Fibroblast of pulmonary artery (primary cell): Measurements from ENCODE around the gene ASIC2.

ENCODE experiments used
- DNase-seq: peaks from one replicate; pipeline ENCODE4 v3.0.0-alpha.2; 2010; ENCODE audit warnings: low read depth
- H3K4me3 ChIP-seq: replicated peaks from 2 replicates; pipeline ENCODE4 v1.5.1; 2011; ENCODE audit warnings: low read depth, mild to moderate bottlenecking, control low read depth, low read length, moderate library complexity
- TF ChIP-seq, protein P1 (sequence below): IDR thresholded peaks from 2 replicates; pipeline ENCODE4 v1.5.1; 2011; ENCODE audit warnings: mild to moderate bottlenecking, control low read depth, low read length, inconsistent platforms; ENCODE audit errors: missing control alignments

The ASIC2 gene

DNA sequence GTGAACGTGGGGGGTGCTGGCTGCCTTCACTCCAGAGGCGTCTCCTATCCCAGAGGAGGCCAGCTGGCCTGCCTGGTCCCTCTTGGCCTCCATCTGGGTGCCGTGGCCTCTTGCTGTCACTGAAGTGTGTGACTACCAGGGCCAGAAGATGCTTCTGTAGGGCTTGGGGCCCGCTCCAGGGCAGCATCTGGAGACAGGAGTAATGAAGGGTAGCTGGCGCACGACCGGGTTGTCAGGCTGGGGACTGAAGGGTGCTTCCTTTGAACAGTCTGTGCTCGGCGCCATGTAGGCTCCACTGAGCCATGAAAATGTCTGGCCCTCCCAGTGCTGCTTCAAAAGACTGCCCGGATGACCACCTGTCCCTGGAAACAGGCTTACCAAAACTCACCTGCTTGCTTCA is 31.3 kb downstream of the ASIC2 start:
- TF ChIP-seq, protein P1, sequence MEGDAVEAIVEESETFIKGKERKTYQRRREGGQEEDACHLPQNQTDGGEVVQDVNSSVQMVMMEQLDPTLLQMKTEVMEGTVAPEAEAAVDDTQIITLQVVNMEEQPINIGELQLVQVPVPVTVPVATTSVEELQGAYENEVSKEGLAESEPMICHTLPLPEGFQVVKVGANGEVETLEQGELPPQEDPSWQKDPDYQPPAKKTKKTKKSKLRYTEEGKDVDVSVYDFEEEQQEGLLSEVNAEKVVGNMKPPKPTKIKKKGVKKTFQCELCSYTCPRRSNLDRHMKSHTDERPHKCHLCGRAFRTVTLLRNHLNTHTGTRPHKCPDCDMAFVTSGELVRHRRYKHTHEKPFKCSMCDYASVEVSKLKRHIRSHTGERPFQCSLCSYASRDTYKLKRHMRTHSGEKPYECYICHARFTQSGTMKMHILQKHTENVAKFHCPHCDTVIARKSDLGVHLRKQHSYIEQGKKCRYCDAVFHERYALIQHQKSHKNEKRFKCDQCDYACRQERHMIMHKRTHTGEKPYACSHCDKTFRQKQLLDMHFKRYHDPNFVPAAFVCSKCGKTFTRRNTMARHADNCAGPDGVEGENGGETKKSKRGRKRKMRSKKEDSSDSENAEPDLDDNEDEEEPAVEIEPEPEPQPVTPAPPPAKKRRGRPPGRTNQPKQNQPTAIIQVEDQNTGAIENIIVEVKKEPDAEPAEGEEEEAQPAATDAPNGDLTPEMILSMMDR: no peak
- no peak overlapping the region for H3K4me3 ChIP-seq
- DNase-seq: no peak

DNA sequence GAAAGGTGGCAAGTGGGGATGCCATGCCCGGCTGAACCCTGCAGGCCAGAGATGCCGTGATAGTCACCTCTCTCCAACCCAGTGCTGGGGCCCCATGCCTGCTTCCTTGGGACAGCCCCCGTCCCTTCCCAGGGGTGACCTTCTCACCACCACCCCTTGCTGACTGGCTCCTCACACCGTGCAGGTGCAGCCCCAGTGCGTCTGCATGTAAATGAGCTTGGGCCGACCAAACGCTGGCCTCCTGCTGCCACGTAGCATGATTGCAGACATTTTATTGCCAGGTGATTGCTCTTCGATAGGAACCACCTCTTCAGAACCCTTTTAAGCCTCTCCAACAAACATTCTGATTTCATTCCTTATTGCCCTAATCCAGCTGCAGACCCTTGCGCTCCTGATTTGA is 32.5 kb downstream of the ASIC2 start:
- no peak for DNase-seq
- H3K4me3 ChIP-seq: no peak overlapping the region
- TF ChIP-seq, protein P1: no peak

DNA sequence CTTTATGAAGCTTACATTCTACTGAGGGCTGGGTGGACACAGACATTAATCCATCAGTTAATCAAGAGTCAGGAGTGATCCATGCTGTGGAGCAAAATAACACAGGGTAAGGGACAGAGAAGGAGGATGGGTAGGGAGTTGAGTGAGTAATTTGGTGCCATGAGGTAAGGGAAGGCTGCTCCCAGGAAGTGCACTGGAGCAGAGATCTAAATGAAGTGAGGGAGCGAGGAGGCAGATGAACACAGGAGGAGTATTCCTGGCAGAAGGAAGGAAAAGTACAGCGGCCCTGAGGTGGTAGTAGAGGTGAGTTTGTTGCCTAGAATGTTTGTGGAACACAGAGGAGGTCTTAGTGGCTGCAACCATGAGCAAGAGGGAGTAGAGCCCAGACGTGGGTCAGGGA is 34.8 kb downstream of the ASIC2 start:
- no peak overlapping the region for H3K4me3 ChIP-seq
- DNase-seq: no peak
- TF ChIP-seq, protein P1: no peak

DNA sequence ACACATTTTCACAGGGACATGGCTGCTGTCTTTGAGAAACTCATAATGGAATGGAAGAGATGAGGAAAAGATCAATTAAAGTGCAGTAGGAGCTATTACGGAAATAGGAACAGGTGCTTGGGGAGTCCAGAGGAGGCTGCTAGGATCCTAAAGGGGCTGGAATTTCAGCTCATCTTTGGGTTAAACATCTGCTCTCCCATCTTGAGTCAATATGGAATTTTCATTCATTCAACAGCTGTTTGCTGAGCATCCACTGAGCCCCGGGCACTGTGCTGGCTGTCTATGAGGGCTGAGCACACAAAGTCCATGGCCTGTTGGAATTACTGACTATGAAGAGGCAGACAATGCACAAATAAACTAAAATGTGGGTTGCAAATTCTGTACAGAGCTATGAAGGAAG is 47.9 kb downstream of the ASIC2 start:
- DNase-seq: no peak
- H3K4me3 ChIP-seq: no peak overlapping the region
- TF ChIP-seq, protein P1: no peak

DNA sequence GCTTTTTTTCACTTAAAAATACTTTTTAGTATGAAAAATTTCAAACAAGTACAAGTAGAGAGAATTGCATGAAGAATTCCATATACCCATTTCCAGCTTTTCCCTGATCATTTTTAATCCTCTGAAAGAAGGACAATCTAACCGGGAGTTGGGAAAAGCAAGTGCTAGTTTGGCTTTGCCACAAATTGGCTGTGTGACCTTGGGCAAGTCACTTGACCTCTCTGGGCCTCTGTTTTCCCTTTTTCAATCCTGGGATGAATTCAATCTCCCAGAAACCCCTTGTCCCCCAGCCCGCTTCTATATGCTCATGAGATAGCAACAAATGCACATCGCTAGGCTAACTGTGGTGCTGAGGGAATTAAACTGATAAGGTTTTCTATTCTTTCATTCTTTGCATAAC is 49.4 kb downstream of the ASIC2 start:
- no peak for DNase-seq
- H3K4me3 ChIP-seq: no peak overlapping the region
- TF ChIP-seq, protein P1: no peak

DNA sequence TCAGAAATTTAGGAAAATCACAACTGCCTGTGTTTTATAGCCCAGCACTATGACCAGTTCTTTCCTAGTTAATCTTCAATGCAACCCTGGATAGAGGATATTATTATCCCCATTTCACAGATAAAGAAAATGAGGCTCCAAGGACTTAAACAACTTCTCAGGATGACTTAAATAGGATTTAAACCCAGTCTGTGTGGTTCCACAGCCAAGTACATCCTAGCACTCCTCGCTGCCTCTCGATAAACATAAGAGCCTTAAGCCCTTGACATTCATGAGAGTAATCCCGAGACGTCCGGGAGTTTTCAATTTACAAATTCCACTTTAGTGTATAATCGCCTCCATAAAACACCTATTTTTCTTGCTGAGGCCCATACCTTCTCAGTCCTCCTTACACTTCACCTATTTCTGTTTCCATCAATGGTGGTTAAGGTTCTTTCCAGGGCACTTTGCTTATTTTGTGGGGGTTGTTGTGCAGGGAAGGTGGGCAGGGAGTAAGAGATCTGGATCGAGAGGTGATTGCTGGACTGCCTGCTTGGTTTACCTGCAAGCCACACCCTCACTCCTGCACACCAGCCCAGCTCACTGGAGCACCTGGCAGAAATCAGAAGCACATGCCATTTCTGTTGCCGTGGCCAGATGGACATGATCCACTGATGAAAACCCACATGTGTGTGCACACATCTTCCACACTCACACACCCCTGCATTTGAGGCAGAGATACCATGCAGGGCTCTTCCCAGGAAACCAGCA is 50.5 kb downstream of the ASIC2 start:
- no peak overlapping the region for H3K4me3 ChIP-seq
- no peak for DNase-seq
- TF ChIP-seq, protein P1: no peak

DNA sequence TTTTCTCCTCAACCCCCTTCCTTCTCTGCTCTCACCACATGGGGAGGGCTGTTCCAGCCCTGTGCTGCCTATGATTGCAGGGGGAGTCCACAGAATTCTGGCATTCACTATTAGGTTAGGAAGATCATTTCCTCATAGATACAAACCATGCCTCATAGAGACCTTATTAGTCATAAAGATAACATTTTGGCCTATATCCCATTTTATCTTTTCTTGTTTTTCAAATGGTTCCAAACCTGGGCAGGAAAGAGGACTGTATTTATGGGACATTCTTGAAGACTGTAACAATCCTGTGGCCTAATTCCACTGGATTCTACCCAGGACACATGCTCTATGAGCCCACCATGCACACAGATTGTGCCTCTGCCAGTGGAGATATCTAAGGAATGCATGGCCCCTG is 51.7 kb downstream of the ASIC2 start:
- peak; percentile 13 for DNase-seq
- TF ChIP-seq, protein P1: no peak
- H3K4me3 ChIP-seq: no peak overlapping the region
